GM23248 (cell line): Measurements from ENCODE around the gene FADS1. TPM values are rescaled to one million over a fixed set of nuclear protein-coding genes. Genes with fewer than 3 reads are reported as not detected.

Experiments
- DNase-seq: peaks from one replicate; pipeline ENCODE4 v3.0.0-alpha.2; 2015
- H2AFZ ChIP-seq: fragments of 200-600 bp; sonication (generic); 2 replicates; pipeline ENCODE4 v1.6.1; 2016; ENCODE audit warnings: antibody characterized with exemption
- H3F3A ChIP-seq: fragments of 200-600 bp; sonication (generic); 2 replicates; pipeline ENCODE4 v1.6.1; 2016; ENCODE audit warnings: mild to moderate bottlenecking, antibody characterized with exemption, mixed run types; ENCODE audit not compliant: insufficient read depth
- H3K27ac ChIP-seq: fragments of 200-600 bp; sonication (generic); 2 replicates; pipeline ENCODE4 v1.5.1; 2016; ENCODE audit warnings: mild to moderate bottlenecking
- H3K27me3 ChIP-seq: fragments of 200-600 bp; sonication (generic); replicated peaks from 2 replicates; pipeline ENCODE4 v1.6.1; 2016; ENCODE audit warnings: mild to moderate bottlenecking; ENCODE audit not compliant: insufficient read depth
- H3K36me3 ChIP-seq: fragments of 200-600 bp; sonication (generic); 2 replicates; pipeline ENCODE4 v1.6.1; 2016; ENCODE audit warnings: low read depth, mild to moderate bottlenecking
- H3K4me1 ChIP-seq: fragments of 200-600 bp; sonication (generic); 2 replicates; pipeline ENCODE4 v1.6.1; 2016; ENCODE audit warnings: mild to moderate bottlenecking; ENCODE audit not compliant: insufficient read depth
- H3K4me2 ChIP-seq: fragments of 200-600 bp; sonication (generic); one replicate; pipeline ENCODE4 v1.6.1; 2016; ENCODE audit warnings: mild to moderate bottlenecking; ENCODE audit not compliant: unreplicated experiment
- H3K4me3 ChIP-seq: fragments of 200-600 bp; sonication (generic); 2 replicates; pipeline ENCODE4 v1.5.1; 2016; ENCODE audit warnings: mild to moderate bottlenecking
- H3K79me2 ChIP-seq: fragments of 200-600 bp; sonication (generic); 2 replicates; pipeline ENCODE4 v1.6.1; 2016; ENCODE audit warnings: mild to moderate bottlenecking; ENCODE audit not compliant: insufficient read depth
- H3K9ac ChIP-seq: fragments of 200-600 bp; sonication (generic); 2 replicates; pipeline ENCODE4 v1.6.1; 2016; ENCODE audit warnings: mild to moderate bottlenecking
- H3K9me2 ChIP-seq: fragments of 200-600 bp; sonication (generic); 2 replicates; pipeline ENCODE4 v1.6.1; 2016; ENCODE audit warnings: mixed run types, mild to moderate bottlenecking, moderate library complexity; ENCODE audit not compliant: insufficient read depth
- H3K9me3 ChIP-seq: fragments of 200-600 bp; sonication (generic); one replicate; pipeline ENCODE4 v1.6.1; 2017; ENCODE audit warnings: low read depth
- H4K20me1 ChIP-seq: fragments of 200-600 bp; sonication (generic); 2 replicates; pipeline ENCODE4 v1.6.0; 2016; ENCODE audit not compliant: insufficient read depth
- EZH2 ChIP-seq: fragments of 200-600 bp; sonication (generic); IDR thresholded peaks from 2 replicates; pipeline ENCODE4 v1.6.1; 2018; ENCODE audit warnings: antibody characterized with exemption, mild to moderate bottlenecking; ENCODE audit not compliant: insufficient read depth, poor library complexity, severe bottlenecking
- EZH2phosphoT487 ChIP-seq: fragments of 200-600 bp; sonication (generic); IDR thresholded peaks from 2 replicates; pipeline ENCODE4 v1.6.1; 2018; ENCODE audit warnings: antibody characterized with exemption, moderate library complexity, mild to moderate bottlenecking, low read depth; ENCODE audit not compliant: insufficient read depth
- WGBS, 2 experiments: methylation state at CpG; one replicate each; pipeline ENCODE4 v1.1.6; 2015 to 2017; ENCODE audit warnings: low lambda C conversion rate in 2 of 2, low coverage in 1 of 2; ENCODE audit errors: missing lambda C conversion rate in 2 of 2; 5-methylcytosine and 5-hydroxymethylcytosine counted together
- in situ Hi-C: fragments of 300-500 bp; cut with MboI; formaldehyde crosslinking; loops from 2 replicates; pipeline ENCODE4 v1.15.0; 2020
- polyA plus RNA-seq: library from polyadenylated mRNA; unstranded; fragments of >200 nt; fragmentation: Nextera tagmentation; extraction: Ambion mirVana; gene quantifications from 2 replicates; pipeline ENCODE4 v1.2.1, GENCODE V29; 2016
- total RNA-seq: library from RNA; depleted of rRNA; stranded (reverse); fragments of >200 nt; shearing (Covaris generic); gene quantifications from 2 replicates; pipeline ENCODE4 v1.2.3, GENCODE V29; 2014

FADS1 gene
- total and polyA plus RNA-seq, 2 experiments from 2014 or later: 12.9 to 19.7 TPM

DNA sequence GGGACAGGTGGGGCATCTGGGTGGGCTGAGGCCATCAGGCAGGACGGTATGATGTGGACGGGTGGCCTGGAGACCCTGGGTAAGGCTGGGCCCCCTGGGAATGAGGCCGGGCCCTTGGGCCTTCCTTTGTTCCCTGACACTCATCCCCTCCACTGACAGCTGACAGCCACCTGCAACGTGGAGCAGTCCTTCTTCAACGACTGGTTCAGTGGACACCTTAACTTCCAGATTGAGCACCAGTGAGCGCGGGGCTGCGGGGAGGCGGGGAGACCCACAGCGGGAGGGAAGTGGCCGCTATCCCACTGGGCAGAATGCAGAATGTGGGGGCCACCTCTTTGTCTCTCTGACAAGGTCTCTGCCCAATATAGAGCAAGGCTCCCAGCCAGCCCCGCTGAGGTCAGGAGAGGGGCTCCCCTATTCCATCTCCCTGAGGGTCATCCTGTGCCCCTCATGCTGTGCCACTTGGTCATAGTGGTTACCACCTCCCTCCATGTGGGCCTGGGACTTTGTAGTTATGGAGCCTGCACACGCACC is 46.8 kb upstream of the FADS1 start:
- DNase-seq: no peak
- no peak overlapping the region for H3K4me3 ChIP-seq
- H3K36me3 ChIP-seq: no peaks in the 10 kb centered on the region
- no peaks in the 10 kb centered on the region for H3K4me1 ChIP-seq
- no peaks in the 10 kb centered on the region for H3F3A ChIP-seq
- H3K79me2 ChIP-seq: no peaks in the 10 kb centered on the region
- H3K27ac ChIP-seq: no peak overlapping the region
- TF ChIP-seq EZH2phosphoT487: no peak
- no peak for TF ChIP-seq EZH2
- in situ Hi-C loops: no loop called here
- 90 to 94% methylated on average over 13 of the region's 13 CpGs for WGBS, 2 experiments
- H3K9ac ChIP-seq: no peak overlapping the region
- H4K20me1 ChIP-seq: no peaks in the 10 kb centered on the region
- H2AFZ ChIP-seq: no peak overlapping the region
- no peak overlapping the region for H3K4me2 ChIP-seq
- H3K27me3 ChIP-seq: no peaks in the 10 kb centered on the region
- no peaks in the 10 kb centered on the region for H3K9me3 ChIP-seq
- no peaks in the 10 kb centered on the region for H3K9me2 ChIP-seq

DNA sequence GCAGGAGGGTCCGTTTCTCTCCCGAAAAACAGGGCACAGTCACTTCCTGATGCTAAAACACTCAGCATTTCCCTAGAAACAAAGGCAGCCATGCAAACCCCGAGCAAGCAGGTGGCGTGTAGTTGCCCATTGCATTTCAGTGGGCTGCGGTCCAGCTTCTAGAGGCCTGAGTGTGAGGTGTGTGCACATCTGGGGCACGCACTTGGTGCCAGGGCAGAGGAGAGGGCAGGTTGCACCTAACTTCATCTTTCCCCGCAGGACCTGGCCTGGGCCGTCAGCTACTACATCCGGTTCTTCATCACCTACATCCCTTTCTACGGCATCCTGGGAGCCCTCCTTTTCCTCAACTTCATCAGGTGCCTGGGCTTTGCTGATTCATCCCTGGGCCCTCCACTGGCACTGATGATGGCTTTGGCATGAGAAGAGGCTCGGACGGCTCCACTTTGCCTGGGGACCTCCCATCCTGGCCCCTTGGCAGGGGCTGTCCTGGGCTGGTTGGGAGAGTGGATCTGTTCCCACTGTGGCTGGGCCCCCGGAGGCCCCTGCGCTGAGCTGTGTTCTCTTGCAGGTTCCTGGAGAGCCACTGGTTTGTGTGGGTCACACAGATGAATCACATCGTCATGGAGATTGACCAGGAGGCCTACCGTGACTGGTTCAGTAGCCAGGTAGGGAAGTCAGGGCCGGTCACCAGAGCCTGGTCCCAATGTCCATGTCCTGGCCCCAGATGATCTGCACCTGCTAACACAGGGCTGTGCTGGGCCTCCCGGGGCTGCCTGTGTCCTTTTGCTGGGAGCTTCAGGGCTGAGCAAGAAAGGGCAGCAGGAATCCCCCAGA is 46.1 kb upstream of the FADS1 start:
- H3K9me3 ChIP-seq: no peaks in the 10 kb centered on the region
- H3K36me3 ChIP-seq: no peaks in the 10 kb centered on the region
- H3K27ac ChIP-seq: no peak overlapping the region
- TF ChIP-seq EZH2 (no peak), EZH2phosphoT487 (no peak)
- H3K9ac ChIP-seq: no peak overlapping the region
- in situ Hi-C loops: no loop called here
- H2AFZ ChIP-seq: no peak overlapping the region
- no peaks in the 10 kb centered on the region for H4K20me1 ChIP-seq
- H3K4me3 ChIP-seq: no peak overlapping the region
- H3K9me2 ChIP-seq: no peaks in the 10 kb centered on the region
- no peaks in the 10 kb centered on the region for H3K4me1 ChIP-seq
- no peak for DNase-seq
- H3K4me2 ChIP-seq: no peak overlapping the region
- H3K79me2 ChIP-seq: no peaks in the 10 kb centered on the region
- no peaks in the 10 kb centered on the region for H3K27me3 ChIP-seq
- no peaks in the 10 kb centered on the region for H3F3A ChIP-seq
- WGBS, 2 experiments: 89% methylated on average over 18 of the region's 18 CpGs

DNA sequence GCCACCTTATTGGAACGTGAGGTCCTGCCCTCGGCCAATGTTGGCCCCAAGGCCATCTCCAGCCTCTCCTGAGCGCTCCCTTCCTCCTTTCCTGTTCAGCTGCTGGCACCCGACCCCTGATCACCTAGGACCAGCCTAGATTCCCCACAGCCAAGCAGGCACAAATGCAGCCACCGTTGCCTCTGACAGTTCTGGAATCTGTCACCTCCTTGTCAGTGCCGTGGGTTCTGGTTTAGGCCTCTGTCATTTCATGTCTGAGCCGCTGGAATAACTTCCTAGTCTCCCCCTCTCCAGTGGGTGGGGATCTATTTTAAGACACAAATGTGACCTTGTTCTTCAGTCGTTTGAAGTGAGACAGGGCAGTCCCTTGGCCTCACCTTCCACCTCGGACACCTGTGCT is 44.8 kb upstream of the FADS1 start:
- H3K36me3 ChIP-seq: no peaks in the 10 kb centered on the region
- H4K20me1 ChIP-seq: no peaks in the 10 kb centered on the region
- H3K9me2 ChIP-seq: no peaks in the 10 kb centered on the region
- no peaks in the 10 kb centered on the region for H3K27me3 ChIP-seq
- H3K9ac ChIP-seq: no peak overlapping the region
- DNase-seq: no peak
- H3K4me2 ChIP-seq: no peak overlapping the region
- no peaks in the 10 kb centered on the region for H3K79me2 ChIP-seq
- TF ChIP-seq EZH2 (no peak), EZH2phosphoT487 (no peak)
- H3K9me3 ChIP-seq: no peaks in the 10 kb centered on the region
- in situ Hi-C loops: no loop called here
- no peak overlapping the region for H3K27ac ChIP-seq
- no peaks in the 10 kb centered on the region for H3K4me1 ChIP-seq
- H2AFZ ChIP-seq: no peak overlapping the region
- H3F3A ChIP-seq: no peaks in the 10 kb centered on the region
- 61 to 63% methylated on average over 9 of the region's 9 CpGs for WGBS, 2 experiments
- H3K4me3 ChIP-seq: no peak overlapping the region

DNA sequence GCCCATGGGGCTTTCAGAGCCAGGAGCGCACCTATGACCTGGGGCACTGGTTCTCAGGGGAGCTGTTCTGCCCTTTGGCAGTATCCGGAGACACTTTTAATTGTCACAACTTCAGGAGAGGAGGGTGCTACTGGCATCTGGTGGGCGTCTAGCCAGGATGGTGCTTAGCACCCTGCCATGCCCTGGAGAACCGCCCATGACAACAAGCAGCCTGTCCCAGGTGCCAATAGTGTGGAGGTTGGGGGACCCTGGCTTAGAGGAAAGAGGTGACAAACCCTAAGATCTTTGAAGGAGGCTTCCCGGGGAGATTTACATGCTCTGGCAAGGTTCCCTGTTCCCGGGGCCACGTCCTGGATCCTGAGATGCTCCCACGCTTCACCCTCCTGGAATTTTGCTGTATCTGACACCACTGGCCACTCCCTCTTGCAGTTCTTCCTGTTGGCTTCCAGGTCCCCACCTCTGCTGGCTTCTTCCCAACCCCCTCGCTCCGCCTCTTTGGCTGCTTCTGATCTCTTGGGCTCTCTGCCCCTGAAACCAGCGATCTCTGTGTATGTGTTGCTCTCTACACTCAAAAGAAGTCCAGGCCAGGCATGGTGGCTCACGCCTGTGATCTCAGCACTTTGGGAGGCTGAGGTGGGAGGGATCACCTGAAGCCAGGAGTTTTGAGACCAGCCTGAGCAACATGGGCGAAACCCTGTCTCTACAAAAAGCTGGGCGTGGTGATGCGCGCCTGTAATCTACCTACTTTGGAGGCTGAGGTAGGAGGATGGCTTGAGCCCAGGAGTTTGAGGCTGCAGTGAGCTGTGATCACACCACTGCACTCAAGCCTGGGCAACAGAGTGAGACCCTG is 43.5 kb upstream of the FADS1 start:
- H3K9me2 ChIP-seq: no peaks in the 10 kb centered on the region
- no peak overlapping the region for H2AFZ ChIP-seq
- H3F3A ChIP-seq: no peaks in the 10 kb centered on the region
- WGBS, 2 experiments: 90 to 92% methylated on average over 16 of the region's 16 CpGs
- no peak overlapping the region for H3K4me3 ChIP-seq
- in situ Hi-C loops: no loop called here
- no peaks in the 10 kb centered on the region for H3K79me2 ChIP-seq
- H3K9ac ChIP-seq: no peak overlapping the region
- H3K9me3 ChIP-seq: no peaks in the 10 kb centered on the region
- no peaks in the 10 kb centered on the region for H4K20me1 ChIP-seq
- H3K36me3 ChIP-seq: no peaks in the 10 kb centered on the region
- TF ChIP-seq EZH2 (no peak), EZH2phosphoT487 (no peak)
- no peaks in the 10 kb centered on the region for H3K4me1 ChIP-seq
- no peaks in the 10 kb centered on the region for H3K27me3 ChIP-seq
- H3K4me2 ChIP-seq: no peak overlapping the region
- no peak overlapping the region for H3K27ac ChIP-seq
- no peak for DNase-seq
